MM.1S (cell line): ENCODE data around the gene CALR3.

Source experiments
- DNase-seq: peaks from one replicate; pipeline ENCODE4 v3.0.0-alpha.2; 2015
- H2AFZ ChIP-seq: fragments of 300-600 bp; sonication (generic); 2 replicates; pipeline ENCODE4 v1.6.0; 2016; ENCODE audit warnings: antibody characterized with exemption, low read length
- H3F3A ChIP-seq: fragments of 300-600 bp; sonication (generic); 2 replicates; pipeline ENCODE4 v1.6.1; 2016; ENCODE audit warnings: mild to moderate bottlenecking, antibody characterized with exemption, low read length, moderate library complexity, mixed read lengths; ENCODE audit not compliant: insufficient read depth
- H3K27ac ChIP-seq: fragments of 300-600 bp; sonication (generic); 2 replicates; pipeline ENCODE4 v1.5.1; 2016; ENCODE audit warnings: mild to moderate bottlenecking, low read length
- H3K27me3 ChIP-seq: fragments of 300-600 bp; sonication (generic); replicated peaks from 2 replicates; pipeline ENCODE4 v1.6.0; 2016; ENCODE audit warnings: low read length; ENCODE audit not compliant: insufficient read depth
- H3K36me3 ChIP-seq: fragments of 300-600 bp; sonication (generic); replicated peaks from 2 replicates; pipeline ENCODE4 v1.6.1; 2016; ENCODE audit warnings: mild to moderate bottlenecking, low read length, mixed read lengths; ENCODE audit not compliant: insufficient read depth
- H3K4me1 ChIP-seq: fragments of 300-600 bp; sonication (generic); 2 replicates; pipeline ENCODE4 v1.6.1; 2016; ENCODE audit warnings: low read length, mixed read lengths
- H3K4me2 ChIP-seq: fragments of 300-600 bp; sonication (generic); 2 replicates; pipeline ENCODE4 v1.6.0; 2016; ENCODE audit warnings: low read depth, low read length
- H3K4me3 ChIP-seq: fragments of 300-600 bp; sonication (generic); 2 replicates; pipeline ENCODE4 v1.5.1; 2016; ENCODE audit warnings: low read length, mixed read lengths
- H3K79me2 ChIP-seq: fragments of 300-600 bp; sonication (generic); 2 replicates; pipeline ENCODE4 v1.6.1; 2016; ENCODE audit warnings: mixed run types, low read length, mixed read lengths
- H3K9ac ChIP-seq: fragments of 300-600 bp; sonication (generic); 2 replicates; pipeline ENCODE4 v1.6.1; 2016; ENCODE audit warnings: low read length, mixed read lengths
- H3K9me2 ChIP-seq: fragments of 300-600 bp; sonication (generic); replicated peaks from 2 replicates; pipeline ENCODE4 v1.6.1; 2016; ENCODE audit warnings: mild to moderate bottlenecking, low read length, mixed read lengths; ENCODE audit not compliant: insufficient read depth
- H3K9me3 ChIP-seq: fragments of 300-600 bp; sonication (generic); replicated peaks from 2 replicates; pipeline ENCODE4 v1.6.1; 2016; ENCODE audit warnings: mild to moderate bottlenecking, low read length, mixed read lengths; ENCODE audit not compliant: insufficient read depth
- H4K20me1 ChIP-seq: fragments of 300-600 bp; sonication (generic); 2 replicates; pipeline ENCODE4 v1.6.1; 2016; ENCODE audit warnings: mild to moderate bottlenecking, low read length, moderate library complexity, mixed read lengths; ENCODE audit not compliant: insufficient read depth
- EZH2 ChIP-seq: fragments of 300-600 bp; sonication (generic); optimal IDR thresholded peaks from 2 replicates; pipeline ENCODE3; 2017; ENCODE audit warnings: low read depth, mild to moderate bottlenecking, antibody characterized with exemption, low read length, mixed read lengths
- EZH2phosphoT487 ChIP-seq: fragments of 300-600 bp; sonication (generic); IDR thresholded peaks from 2 replicates; pipeline ENCODE4 v1.6.1; 2018; ENCODE audit warnings: antibody characterized with exemption, low read length
- TF ChIP-seq, protein P1 (sequence below): fragments of 300-600 bp; sonication (generic); IDR thresholded peaks from 2 replicates; pipeline ENCODE4 v1.5.1; 2016; ENCODE audit warnings: antibody characterized with exemption, low read length, mixed read lengths

The CALR3 gene

DNA sequence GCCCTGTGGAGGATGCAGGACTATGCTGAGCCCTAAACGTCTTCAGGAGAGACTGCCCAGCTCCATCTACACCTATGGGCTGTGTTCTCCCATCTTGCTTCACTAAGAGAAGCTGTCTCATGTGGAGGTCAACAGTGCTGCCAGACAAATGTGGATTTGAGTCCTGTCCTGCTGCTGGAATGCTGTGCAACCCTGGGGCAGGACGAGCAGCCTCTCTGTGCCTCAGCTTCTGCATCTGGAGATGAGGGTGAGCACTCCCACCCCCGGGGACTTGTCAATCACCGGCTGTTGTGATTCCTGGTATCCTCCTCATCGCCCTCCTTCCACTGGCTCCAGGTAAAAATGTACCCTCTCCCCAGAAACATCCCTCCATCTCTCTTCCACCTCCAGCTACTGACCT is 40.5 kb downstream of the CALR3 start:
- H3K27me3 ChIP-seq = no peaks in the 10 kb centered on the region
- no peaks in the 10 kb centered on the region for H3K9me3 ChIP-seq
- no peak overlapping the region for H3K27ac ChIP-seq
- H3K4me1 ChIP-seq = no peaks in the 10 kb centered on the region
- peaks cover 17% of the 10 kb centered on the region for H4K20me1 ChIP-seq
- no peak overlapping the region for H3K9ac ChIP-seq
- H3F3A ChIP-seq = no peaks in the 10 kb centered on the region
- H3K4me2 ChIP-seq = no peak overlapping the region
- H3K79me2 ChIP-seq = peaks cover 94% of the 10 kb centered on the region
- no peaks in the 10 kb centered on the region for H3K9me2 ChIP-seq
- H3K4me3 ChIP-seq = no peak overlapping the region
- no peak overlapping the region for H2AFZ ChIP-seq
- TF ChIP-seq, protein P1, sequence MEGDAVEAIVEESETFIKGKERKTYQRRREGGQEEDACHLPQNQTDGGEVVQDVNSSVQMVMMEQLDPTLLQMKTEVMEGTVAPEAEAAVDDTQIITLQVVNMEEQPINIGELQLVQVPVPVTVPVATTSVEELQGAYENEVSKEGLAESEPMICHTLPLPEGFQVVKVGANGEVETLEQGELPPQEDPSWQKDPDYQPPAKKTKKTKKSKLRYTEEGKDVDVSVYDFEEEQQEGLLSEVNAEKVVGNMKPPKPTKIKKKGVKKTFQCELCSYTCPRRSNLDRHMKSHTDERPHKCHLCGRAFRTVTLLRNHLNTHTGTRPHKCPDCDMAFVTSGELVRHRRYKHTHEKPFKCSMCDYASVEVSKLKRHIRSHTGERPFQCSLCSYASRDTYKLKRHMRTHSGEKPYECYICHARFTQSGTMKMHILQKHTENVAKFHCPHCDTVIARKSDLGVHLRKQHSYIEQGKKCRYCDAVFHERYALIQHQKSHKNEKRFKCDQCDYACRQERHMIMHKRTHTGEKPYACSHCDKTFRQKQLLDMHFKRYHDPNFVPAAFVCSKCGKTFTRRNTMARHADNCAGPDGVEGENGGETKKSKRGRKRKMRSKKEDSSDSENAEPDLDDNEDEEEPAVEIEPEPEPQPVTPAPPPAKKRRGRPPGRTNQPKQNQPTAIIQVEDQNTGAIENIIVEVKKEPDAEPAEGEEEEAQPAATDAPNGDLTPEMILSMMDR = no peak
- TF ChIP-seq EZH2 = no peak
- TF ChIP-seq EZH2phosphoT487 = no peak
- no peak for DNase-seq
- H3K36me3 ChIP-seq = no peaks in the 10 kb centered on the region

DNA sequence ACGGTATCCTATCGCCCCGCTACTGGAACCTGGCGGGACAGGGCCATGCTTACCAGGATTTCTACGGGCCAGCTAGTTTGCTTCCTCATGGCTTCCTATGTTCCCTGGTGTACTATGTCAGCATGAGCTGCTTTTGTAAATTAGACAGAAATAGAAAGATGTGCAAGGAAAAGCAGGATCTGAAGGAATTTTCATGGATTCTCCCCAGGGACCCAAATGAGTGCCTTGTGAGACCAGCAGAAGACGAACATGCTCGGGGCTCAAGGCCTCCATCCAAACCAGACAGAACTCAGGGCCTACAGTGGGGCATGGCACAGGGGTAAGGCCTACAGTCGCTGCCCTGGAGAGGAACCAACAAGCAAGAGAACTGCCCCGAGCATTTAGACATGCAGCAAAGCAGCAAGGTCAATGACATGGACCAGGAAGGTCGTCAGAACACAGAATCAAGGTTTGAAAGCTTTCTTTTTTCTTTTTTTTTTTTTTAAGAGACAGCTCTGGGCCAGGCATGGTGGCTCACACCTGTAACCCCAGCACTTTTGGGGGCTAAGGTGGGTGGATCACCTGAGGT is 41.5 kb downstream of the CALR3 start:
- H3K27ac ChIP-seq = no peak overlapping the region
- H3K79me2 ChIP-seq = peaks cover 92% of the 10 kb centered on the region
- TF ChIP-seq, protein P1 = no peak
- TF ChIP-seq EZH2 = no peak
- no peak for TF ChIP-seq EZH2phosphoT487
- no peaks in the 10 kb centered on the region for H3K36me3 ChIP-seq
- no peak overlapping the region for H3K9ac ChIP-seq
- no peak for DNase-seq
- H3K9me2 ChIP-seq = no peaks in the 10 kb centered on the region
- no peak overlapping the region for H3K4me2 ChIP-seq
- H4K20me1 ChIP-seq = peaks cover 11% of the 10 kb centered on the region
- H3K4me1 ChIP-seq = peaks cover 8% of the 10 kb centered on the region
- no peaks in the 10 kb centered on the region for H3K27me3 ChIP-seq
- H3F3A ChIP-seq = peaks cover 9% of the 10 kb centered on the region
- no peaks in the 10 kb centered on the region for H3K9me3 ChIP-seq
- no peak overlapping the region for H3K4me3 ChIP-seq
- H2AFZ ChIP-seq = no peak overlapping the region

DNA sequence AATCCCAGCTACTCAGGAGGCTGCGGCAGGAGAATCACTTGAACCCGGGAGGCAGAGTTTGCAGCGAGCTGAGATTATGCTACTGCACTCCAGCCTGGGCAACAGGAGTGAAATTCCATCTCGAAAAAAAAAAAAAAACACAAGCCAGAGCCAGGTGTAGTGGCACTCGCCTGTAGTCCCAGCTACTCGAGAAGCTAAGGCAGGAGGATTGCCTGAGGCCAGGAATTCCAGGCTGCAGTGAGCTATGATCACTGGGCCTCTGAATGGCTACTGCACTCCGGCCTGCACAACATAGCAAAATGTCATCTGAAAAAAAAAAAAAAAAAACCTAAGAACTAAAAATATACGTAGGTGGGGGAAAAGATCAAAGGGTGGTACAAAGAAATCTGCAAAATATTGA is 43.6 kb downstream of the CALR3 start:
- 0 out of 2 replicates have a peak, but pooled peaks cover 5% of the 10 kb centered on the region for H4K20me1 ChIP-seq

More for the DNA sequence above, 43.6 kb downstream of the CALR3 start:
- no peak overlapping the region for H3K9ac ChIP-seq
- H3K27me3 ChIP-seq = no peaks in the 10 kb centered on the region
- no peak overlapping the region for H3K27ac ChIP-seq
- DNase-seq = no peak
- no peak overlapping the region for H3K4me3 ChIP-seq
- no peaks in the 10 kb centered on the region for H3K36me3 ChIP-seq
- no peaks in the 10 kb centered on the region for H3K9me3 ChIP-seq
- no peaks in the 10 kb centered on the region for H3K9me2 ChIP-seq
- TF ChIP-seq, protein P1 = no peak
- TF ChIP-seq EZH2phosphoT487 (no peak), EZH2 (no peak)
- H3F3A ChIP-seq = peaks cover 14% of the 10 kb centered on the region
- H2AFZ ChIP-seq = no peak overlapping the region
- H3K4me1 ChIP-seq = peaks cover 22% of the 10 kb centered on the region
- no peak overlapping the region for H3K4me2 ChIP-seq
- peaks cover 91% of the 10 kb centered on the region for H3K79me2 ChIP-seq
